Measurements from ENCODE around the gene REC8. TPM values are rescaled to one million over a fixed set of nuclear protein-coding genes. Genes with fewer than 3 reads are reported as not detected.

Gene REC8
- total and polyA plus RNA-seq, 10 of the 15 experiments (the other 5 are each of a cell fraction or from before 2014, with no cell fraction given): 4.2 to 76.9 (median 29.1) TPM

DNA sequence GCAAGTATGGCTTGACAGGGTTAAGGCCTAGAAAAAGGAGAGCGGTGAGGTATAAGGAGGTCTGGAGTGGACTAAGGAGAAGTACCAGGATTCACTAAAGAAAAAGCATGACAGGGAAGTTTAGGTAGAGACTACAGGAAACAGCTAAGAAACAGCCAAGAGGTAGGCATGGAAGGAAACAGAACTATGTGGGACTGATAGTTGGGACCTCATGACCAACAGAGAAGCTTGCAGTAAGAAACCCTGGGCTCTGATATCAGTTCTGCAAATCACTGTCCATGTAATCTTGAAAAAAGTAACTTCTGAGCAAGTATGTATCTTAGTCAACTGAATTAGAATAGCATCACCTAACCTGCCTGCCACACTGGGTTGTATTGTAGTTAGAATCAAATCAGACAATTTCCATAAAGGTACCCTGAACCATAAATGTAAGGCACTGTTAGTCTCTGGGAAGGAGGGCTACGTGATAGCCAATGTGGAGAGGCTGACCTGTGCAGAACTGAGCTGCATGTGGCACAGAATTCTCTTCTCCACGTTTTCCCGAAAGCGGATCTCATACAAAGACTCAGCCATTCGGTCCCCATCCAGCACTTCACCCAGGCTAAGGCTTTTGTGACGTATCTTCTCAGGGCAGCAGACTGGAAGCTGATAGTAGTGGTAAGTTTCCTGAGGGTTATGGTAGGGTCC, 22.4 kb downstream of the REC8 start:
- WGBS (ENCODE audit: insufficient coverage, insufficient replicate concordance, low lambda C conversion rate, missing lambda C conversion rate): 97% methylated on average over 7 of the region's 7 CpGs
- Histone ChIP-seq H3K36me3 (ENCODE audit: control insufficient read depth in 2 of 2, insufficient read depth in 2 of 2, low read length in 1 of 2) (peaks cover 0 to 4% of the 10 kb centered on the region in 2 experiments; a peak in 2 of 4 replicates), H3K4me2 (ENCODE audit: control insufficient read depth, insufficient read depth) (peak overlapping the region; percentile 83), H4K20me1 (ENCODE audit: control insufficient read depth, insufficient read depth) (no peaks in the 10 kb centered on the region), H3K9me3 (replicated peaks; ENCODE audit: control insufficient read depth, insufficient read depth, low read length) (no peaks in the 10 kb centered on the region; the same call in 2 of the 3 replicates), H2AFZ (ENCODE audit: control insufficient read depth, low read depth, low read length) (no peak overlapping the region), H3K27me3 (replicated peaks in 1 of 2; ENCODE audit: control insufficient read depth in 2 of 2, insufficient read depth in 2 of 2, low read length in 1 of 2) (no peaks in the 10 kb centered on the region), H3K4me3 (peak overlapping the region; percentile 68), H3K27ac (ENCODE audit: control insufficient read depth, insufficient read depth) (peak overlapping the region; percentile 96; the same call in 1 of the 2 replicates), H3K9ac (ENCODE audit: control insufficient read depth, insufficient read depth, low read length) (peak overlapping the region; percentile 92; the same call in 1 of the 2 replicates), H3K79me2 (ENCODE audit: control insufficient read depth, insufficient read depth, low read length) (peaks cover 48% of the 10 kb centered on the region), H3K4me1 (ENCODE audit: control insufficient read depth, insufficient read depth, low read length) (peaks cover 15% of the 10 kb centered on the region)
- ChIA-PET POLR2A (interaction anchor here (1.2 to 3.9 kb wide), 5 partner anchors 13 to 58 kb away, joined by 3 to 50 read pairs (median 12); partner anchors contain the start of genes CHMP4A, IRF9, PSME1 and PSME2), SMC1A (ENCODE audit: uncharacterized antibody, unreplicated experiment) (interaction anchor here (1.6 to 1.8 kb wide), 2 partner anchors 80 to 139 kb away, joined by 4 to 5 read pairs; partner anchors contain the start of genes DCAF11 and NRL), CTCF (interaction anchor here (1.0 to 2.9 kb wide), 5 partner anchors 22 to 103 kb away, joined by 3 to 11 read pairs (median 4); partner anchors contain the start of genes MDP1 and TINF2), RAD21 (ENCODE audit: unreplicated experiment) (interaction anchor here (1.4 to 3.0 kb wide), 6 partner anchors 21 to 85 kb away, joined by 3 to 10 read pairs (median 6); partner anchors contain the start of genes DCAF11, IRF9, MDP1 and NRL)
- intact Hi-C loops (cut with micrococcal nuclease; ENCODE audit: unreplicated experiment): no loop called here
- FAIRE-seq: no peak
- TF ChIP-seq, protein P1, sequence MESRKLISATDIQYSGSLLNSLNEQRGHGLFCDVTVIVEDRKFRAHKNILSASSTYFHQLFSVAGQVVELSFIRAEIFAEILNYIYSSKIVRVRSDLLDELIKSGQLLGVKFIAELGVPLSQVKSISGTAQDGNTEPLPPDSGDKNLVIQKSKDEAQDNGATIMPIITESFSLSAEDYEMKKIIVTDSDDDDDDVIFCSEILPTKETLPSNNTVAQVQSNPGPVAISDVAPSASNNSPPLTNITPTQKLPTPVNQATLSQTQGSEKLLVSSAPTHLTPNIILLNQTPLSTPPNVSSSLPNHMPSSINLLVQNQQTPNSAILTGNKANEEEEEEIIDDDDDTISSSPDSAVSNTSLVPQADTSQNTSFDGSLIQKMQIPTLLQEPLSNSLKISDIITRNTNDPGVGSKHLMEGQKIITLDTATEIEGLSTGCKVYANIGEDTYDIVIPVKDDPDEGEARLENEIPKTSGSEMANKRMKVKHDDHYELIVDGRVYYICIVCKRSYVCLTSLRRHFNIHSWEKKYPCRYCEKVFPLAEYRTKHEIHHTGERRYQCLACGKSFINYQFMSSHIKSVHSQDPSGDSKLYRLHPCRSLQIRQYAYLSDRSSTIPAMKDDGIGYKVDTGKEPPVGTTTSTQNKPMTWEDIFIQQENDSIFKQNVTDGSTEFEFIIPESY (IDR thresholded peaks at IDR 0.05): no peak
- no peak for TF ChIP-seq SREBF2 (IDR thresholded peaks at IDR 0.05; ENCODE audit: low read length)
- TF ChIP-seq JUNB (IDR thresholded peaks at IDR 0.05): no peak
- TF ChIP-seq BMI1 (IDR thresholded peaks at IDR 0.05; ENCODE audit: borderline replicate concordance): no peak
- no peak for TF ChIP-seq RAD51 (IDR thresholded peaks at IDR 0.05)
- no peak for TF ChIP-seq CHD2 (IDR thresholded peaks at IDR 0.05; ENCODE audit: borderline replicate concordance, low read depth, low read length)
- no peak for TF ChIP-seq HDAC6 (IDR thresholded peaks at IDR 0.05; ENCODE audit: unreplicated experiment)
- TF ChIP-seq CBX5 (IDR thresholded peaks at IDR 0.05; ENCODE audit: low read depth): no peak
- no peak for TF ChIP-seq RELA (IDR thresholded peaks at IDR 0.05; ENCODE audit: borderline replicate concordance, partially characterized antibody)
- TF ChIP-seq IRF4 (IDR thresholded peaks at IDR 0.05; ENCODE audit: low read depth, low read length): no peak
- no peak for TF ChIP-seq SMARCA5 (IDR thresholded peaks at IDR 0.05)
- TF ChIP-seq IKZF2 (IDR thresholded peaks at IDR 0.05): no peak
- no peak for TF ChIP-seq NFIC (IDR thresholded peaks at IDR 0.05; ENCODE audit: low read depth, low read length)
- no peak for TF ChIP-seq RUNX3 (IDR thresholded peaks at IDR 0.05; ENCODE audit: low read length)
- no peak for ATAC-seq
- in situ Hi-C loops (cut with MboI): no loop called here
- no peak for DNase-seq (ENCODE audit: low read depth, low spot score)
- TSS peak; percentile 55 for BruUV-seq (replicated peaks)
